HepG2 (cell line): ENCODE measurements around the gene ZBP1. TPM values are rescaled to one million over a fixed set of nuclear protein-coding genes. Genes with fewer than 3 reads are reported as not detected.
A peak's percentile ranks its signal among the peaks of the same experiment; 100 is the strongest.

ENCODE experiments used
- ATAC-seq: fragments of 200-7000 bp; cut with Tn5 transposase; 3 replicates; pipeline ENCODE4 v1.9.1; 2020; ENCODE audit warnings: mild to moderate bottlenecking, moderate library complexity
- BruUV-seq: library from RNA; stranded (reverse); fragments of 400-500 nt; replicated peaks from 2 replicates; lab custom pipeline; 2021; lab: Mats Ljungman, UMichigan
- CTCF ChIA-PET: fragments of 300-600 bp; formaldehyde crosslinking; extraction: SDS; loops from one replicate; lab custom pipeline; 2021; ENCODE audit warnings: low total read pairs, inconsistent platforms, low intra/inter-chr PET ratio; lab: Yijun Ruan, JAX
- POLR2A ChIA-PET: fragments of 350-600 bp; sonication (Branson Sonifier 250); formaldehyde crosslinking; loops from one replicate; lab custom pipeline; 2020; ENCODE audit warnings: antibody characterized with exemption, inconsistent platforms; lab: Yijun Ruan, JAX
- DNase-seq: peaks from one replicate; pipeline ENCODE4 v3.0.0-alpha.2; 2015; ENCODE audit warnings: low spot score
- FAIRE-seq: peaks from 3 replicates; lab custom pipeline; 2011; peaks lifted over from hg19 to GRCh38; lab: Jason Lieb, UNC
- H2AFZ ChIP-seq: one replicate; pipeline ENCODE4 v1.6.1; 2011; ENCODE audit warnings: low read length, inconsistent platforms
- H3K27ac ChIP-seq: fragments of 300-600 bp; 3 replicates; pipeline ENCODE4 v1.8.0; 2011; ENCODE audit warnings: mixed run types, mild to moderate bottlenecking, mixed read lengths, low read length, inconsistent platforms; ENCODE audit not compliant: insufficient read depth; ENCODE audit errors: extremely low read length
- H3K27me3 ChIP-seq, 2 experiments: fragments of 200-600 bp in 1 of 2; 2 replicates in 1 of 2; 3 replicates in 1 of 2; pipeline versions ENCODE4 v1.6.0 to v1.8.0; 2011; ENCODE audit warnings: low read length in 2 of 2, mild to moderate bottlenecking in 2 of 2, moderate library complexity in 2 of 2, inconsistent platforms in 1 of 2; ENCODE audit not compliant: insufficient read depth in 2 of 2, control insufficient read depth in 1 of 2
- H3K36me3 ChIP-seq, 2 experiments: fragments of 200-600 bp in 1 of 2; replicated peaks in 1 of 2; 2 replicates in 1 of 2; 3 replicates in 1 of 2; pipeline versions ENCODE4 v1.5.1 to v1.8.0; 2011; ENCODE audit warnings: low read length in 2 of 2, inconsistent platforms in 1 of 2; ENCODE audit not compliant: insufficient read depth in 2 of 2, control insufficient read depth in 1 of 2
- H3K4me1 ChIP-seq: 2 replicates; pipeline ENCODE4 v1.5.1; 2012; ENCODE audit warnings: low read length, inconsistent platforms; ENCODE audit not compliant: insufficient read depth
- H3K4me2 ChIP-seq: 2 replicates; pipeline ENCODE4 v1.6.0; 2011; ENCODE audit warnings: low read depth, low read length, inconsistent platforms
- H3K4me3 ChIP-seq, 3 experiments: fragments of 200-600 bp in 1 of 3; sonication (generic), shearing (Covaris generic) in 1 of 3; replicated peaks in 1 of 3; 2 replicates each; pipeline ENCODE4 v1.5.1; 2011 to 2016; ENCODE audit warnings: low read length in 3 of 3, inconsistent platforms in 2 of 3, low read depth in 2 of 3, mild to moderate bottlenecking in 2 of 3, control low read depth in 1 of 3, mixed read lengths in 1 of 3; ENCODE audit not compliant: insufficient read depth in 1 of 3
- H3K79me2 ChIP-seq: one replicate; pipeline ENCODE4 v1.6.1; 2011; ENCODE audit warnings: low read length, inconsistent platforms; ENCODE audit not compliant: insufficient read depth
- H3K9ac ChIP-seq: 2 replicates; pipeline ENCODE4 v1.6.0; 2011; ENCODE audit warnings: mild to moderate bottlenecking, low read depth, low read length, inconsistent platforms; ENCODE audit not compliant: insufficient read depth
- H3K9me3 ChIP-seq: 2 replicates; pipeline ENCODE4 v1.5.1; 2012; ENCODE audit warnings: mild to moderate bottlenecking, low read length
- H4K20me1 ChIP-seq: 2 replicates; pipeline ENCODE4 v1.6.0; 2011; ENCODE audit warnings: inconsistent platforms, mild to moderate bottlenecking, low read length, moderate library complexity; ENCODE audit not compliant: insufficient read depth
- CTCF ChIP-seq: sonication (generic); formaldehyde crosslinking; IDR thresholded peaks from 2 replicates; pipeline ENCODE4 v1.5.0; 2020; ENCODE audit warnings: mild to moderate bottlenecking, missing genetic modification reagents, moderate library complexity
- FOXC1 ChIP-seq: sonication (generic); formaldehyde crosslinking; IDR thresholded peaks from 2 replicates; pipeline ENCODE4 v1.8.0; 2022; ENCODE audit warnings: mild to moderate bottlenecking, missing genetic modification reagents, borderline replicate concordance
- HIVEP1 ChIP-seq: sonication (generic); formaldehyde crosslinking; IDR thresholded peaks from 2 replicates; pipeline ENCODE4 v1.4.0; 2020; ENCODE audit warnings: mild to moderate bottlenecking, missing genetic modification reagents
- MXD4 ChIP-seq: IDR thresholded peaks from 2 replicates; pipeline ENCODE4 v1.6.1; 2016; ENCODE audit warnings: mild to moderate bottlenecking, missing biosample characterization, missing genetic modification reagents
- U2AF1 ChIP-seq: fragments of 200-400 bp; formaldehyde crosslinking; optimal IDR thresholded peaks from 2 replicates; pipeline ENCODE3; 2017; ENCODE audit warnings: mild to moderate bottlenecking, low read depth, low read length
- ZMYM3 ChIP-seq: sonication (generic); formaldehyde crosslinking; IDR thresholded peaks from 2 replicates; pipeline ENCODE4 v1.5.1; 2020; ENCODE audit warnings: mild to moderate bottlenecking, missing genetic modification reagents
- ZNF143 ChIP-seq: sonication (generic); formaldehyde crosslinking; IDR thresholded peaks from 2 replicates; pipeline ENCODE4 v1.4.0; 2020; ENCODE audit warnings: missing genetic modification reagents
- ZNF501 ChIP-seq: sonication (generic); formaldehyde crosslinking; IDR thresholded peaks from 2 replicates; pipeline ENCODE4 v1.5.1; 2020; ENCODE audit warnings: mild to moderate bottlenecking, moderate library complexity, missing genetic modification reagents
- WGBS: methylation state at CpG from one replicate; pipeline ENCODE4 v1.1.6; 2017; ENCODE audit warnings: low lambda C conversion rate; 5-methylcytosine and 5-hydroxymethylcytosine counted together
- in situ Hi-C: cut with HindIII; loops from 2 replicates; pipeline ENCODE4 v1.10.0; 2017; ENCODE audit warnings: low pct_unique_long_range_greater_than_20kb; ENCODE audit not compliant: extremely low pct_ligation_motif_present
- intact Hi-C: fragments of 100-400 bp; cut with micrococcal nuclease; formaldehyde crosslinking; loops from one replicate; pipeline ENCODE4 v1.10.0; 2022; ENCODE audit not compliant: unreplicated experiment
- polyA plus RNA-seq, 8 experiments: library from polyadenylated mRNA; depleted of rRNA in 3 of 8; stranded (reverse) in 7 of 8; unstranded in 1 of 8; fragments of >200 nt; fragmentation: Illumina TruSeq in 4 of 8; extraction: Trizol in 4 of 8; gene quantifications; 2 replicates each; pipeline versions ENCODE4 v1.2.1 to v1.2.3, GENCODE V29; 2011 to 2016; ENCODE audit warnings: low read depth in 4 of 8, missing spikeins in 1 of 8, mixed read lengths in 1 of 8; ENCODE audit not compliant: insufficient read depth in 1 of 8
- total RNA-seq, 5 experiments: library from RNA; depleted of rRNA; stranded (reverse); fragments of >200 nt; fragmentation: Illumina TruSeq; extraction: Trizol; gene quantifications; 2 replicates each; pipeline ENCODE4 v1.2.3, GENCODE V29; 2016; ENCODE audit warnings: low read depth in 1 of 5
- TF ChIP-seq, protein P1 (sequence below): sonication (generic); formaldehyde crosslinking; IDR thresholded peaks from 2 replicates; pipeline ENCODE4 v1.5.0; 2020; ENCODE audit warnings: mild to moderate bottlenecking, missing genetic modification reagents
- TF ChIP-seq, protein P2 (sequence below): sonication (generic); formaldehyde crosslinking; conservative IDR thresholded peaks from 2 replicates; pipeline ENCODE4 v1.4.0; 2020; ENCODE audit warnings: missing genetic modification reagents

Gene ZBP1
- total and polyA plus RNA-seq, 2 of the 13 experiments (the other 11 are each of a cell fraction or from before 2014, with no cell fraction given) = not detected

- no peak for DNase-seq
- H3K4me3 ChIP-seq = no peak overlapping the region
- FAIRE-seq = no peak
- intact Hi-C loops = no loop called here
- ATAC-seq = no peak
- 0 out of 2 replicates have a peak overlapping the region, but pooled peaks have one; percentile 12 for H3K4me2 ChIP-seq
- no peak overlapping the region for H3K27ac ChIP-seq
- H3K36me3 ChIP-seq = no peaks in the 10 kb centered on the region
- in situ Hi-C loops = no loop called here
- 43% methylated on average over 11 of the region's 11 CpGs for WGBS
- TF ChIP-seq ZNF501 (0 out of 2 replicates have a peak, but pooled peaks have one; percentile 22), HIVEP1 (peak; percentile 23; the same call in 1 of the 2 replicates), ZNF143 (CRISPR knock-in tag) (no peak), U2AF1 (no peak)
- TF ChIP-seq, protein P1, sequence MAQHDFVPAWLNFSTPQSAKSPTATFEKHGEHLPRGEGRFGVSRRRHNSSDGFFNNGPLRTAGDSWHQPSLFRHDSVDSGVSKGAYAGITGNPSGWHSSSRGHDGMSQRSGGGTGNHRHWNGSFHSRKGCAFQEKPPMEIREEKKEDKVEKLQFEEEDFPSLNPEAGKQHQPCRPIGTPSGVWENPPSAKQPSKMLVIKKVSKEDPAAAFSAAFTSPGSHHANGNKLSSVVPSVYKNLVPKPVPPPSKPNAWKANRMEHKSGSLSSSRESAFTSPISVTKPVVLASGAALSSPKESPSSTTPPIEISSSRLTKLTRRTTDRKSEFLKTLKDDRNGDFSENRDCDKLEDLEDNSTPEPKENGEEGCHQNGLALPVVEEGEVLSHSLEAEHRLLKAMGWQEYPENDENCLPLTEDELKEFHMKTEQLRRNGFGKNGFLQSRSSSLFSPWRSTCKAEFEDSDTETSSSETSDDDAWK = no peak
- H3K4me1 ChIP-seq = peaks cover 82% of the 10 kb centered on the region
- H3K27me3 ChIP-seq = peaks cover 1 to 5% of the 10 kb centered on the region in 2 experiments; a peak in 1 of 5 replicates
- BruUV-seq = no TSS peak
- no peaks in the 10 kb centered on the region for H3K79me2 ChIP-seq
- no peak overlapping the region for H2AFZ ChIP-seq
- H4K20me1 ChIP-seq = no peaks in the 10 kb centered on the region
- H3K9me3 ChIP-seq = no peaks in the 10 kb centered on the region
- H3K9ac ChIP-seq = no peak overlapping the region
- ChIA-PET POLR2A (interaction anchor here (1.1 to 12.9 kb wide), 5 partner anchors 8 to 19 kb away, joined by 3 to 96 read pairs (median 21); partner anchors contain the start of gene PCK1), CTCF (no interaction called here)
Measured at GRCh38 chr20:57579331-57579897, 40.8 kb downstream of the ZBP1 start.

- Histone ChIP-seq H3K79me2 (no peaks in the 10 kb centered on the region), H3K4me1 (peaks cover 81% of the 10 kb centered on the region), H3K4me3 (no peak overlapping the region), H3K9ac (no peak overlapping the region), H2AFZ (no peak overlapping the region), H3K4me2 (peak overlapping the region; percentile 51), H3K27me3 (peaks cover 1 to 5% of the 10 kb centered on the region in 2 experiments; a peak in 1 of 5 replicates), H3K27ac (no peak overlapping the region), H3K36me3 (no peaks in the 10 kb centered on the region), H4K20me1 (no peaks in the 10 kb centered on the region), H3K9me3 (no peaks in the 10 kb centered on the region)
- ATAC-seq (no peak), DNase-seq (no peak), FAIRE-seq (no peak)
- BruUV-seq = no TSS peak
- intact Hi-C loops = no loop called here
- in situ Hi-C loops = no loop called here
- ChIA-PET CTCF (no interaction called here), POLR2A (interaction anchor here (1.1 to 12.9 kb wide), 4 partner anchors 9 to 18 kb away, joined by 3 to 96 read pairs (median 24); partner anchors contain the start of gene PCK1)
- 39% methylated on average over 10 of the region's 10 CpGs for WGBS
- TF ChIP-seq MXD4 (no peak), CTCF (CRISPR knock-in tag) (0 out of 2 replicates have a peak, but pooled peaks have one; percentile 13), ZMYM3 (CRISPR knock-in tag) (0 out of 2 replicates have a peak, but pooled peaks have one; percentile 27), FOXC1 (0 out of 2 replicates have a peak, but pooled peaks have one; percentile 16)
- TF ChIP-seq, protein P2, sequence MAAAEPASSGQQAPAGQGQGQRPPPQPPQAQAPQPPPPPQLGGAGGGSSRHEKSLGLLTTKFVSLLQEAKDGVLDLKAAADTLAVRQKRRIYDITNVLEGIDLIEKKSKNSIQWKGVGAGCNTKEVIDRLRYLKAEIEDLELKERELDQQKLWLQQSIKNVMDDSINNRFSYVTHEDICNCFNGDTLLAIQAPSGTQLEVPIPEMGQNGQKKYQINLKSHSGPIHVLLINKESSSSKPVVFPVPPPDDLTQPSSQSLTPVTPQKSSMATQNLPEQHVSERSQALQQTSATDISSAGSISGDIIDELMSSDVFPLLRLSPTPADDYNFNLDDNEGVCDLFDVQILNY = no peak
Measured at GRCh38 chr20:57578476-57579165, 41.6 kb downstream of the ZBP1 start.
